GM18520 (cell line): ENCODE data around the gene TUT1.
A peak's percentile ranks its signal among the peaks of the same experiment; 100 is the strongest.

Experiments used
- ATAC-seq: cut with Tn5 transposase; IDR thresholded peaks from one replicate; pipeline ENCODE4 v1.9.1; 2021; ENCODE audit not compliant: unreplicated experiment

TUT1 gene

GRCh38 chr11:62542750-62543567, 48.4 kb downstream of the TUT1 start:
- ATAC-seq = no peak

GRCh38 chr11:62542111-62542745, 49.1 kb downstream of the TUT1 start:
- no peak for ATAC-seq

GRCh38 chr11:62540804-62541701, 50.3 kb downstream of the TUT1 start:
- peak; percentile 31 for ATAC-seq

GRCh38 chr11:62539238-62539925, 51.9 kb downstream of the TUT1 start:
- ATAC-seq = no peak

- no peak for ATAC-seq
Measured at GRCh38 chr11:62538470-62539237, 52.7 kb downstream of the TUT1 start.

GRCh38 chr11:62536301-62536957, 54.9 kb downstream of the TUT1 start:
- no peak for ATAC-seq

GRCh38 chr11:62535802-62536201, 55.5 kb downstream of the TUT1 start:
- ATAC-seq = no peak

GRCh38 chr11:62534779-62535545, 56.4 kb downstream of the TUT1 start:
- ATAC-seq = no peak

GRCh38 chr11:62532096-62532495, 59.2 kb downstream of the TUT1 start:
- ATAC-seq = no peak
